Activated naive CD8-positive, alpha-beta T cell treated with anti-CD3 and anti-CD28 coated beads, Interleukin-2, amount 10 ng/mL, durations not matched to agents 7 days and 5 days (primary cell): Measurements from ENCODE around the gene MEGF11. TPM values are rescaled to one million over a fixed set of nuclear protein-coding genes. Genes with fewer than 3 reads are reported as not detected.

Experiments used
- ATAC-seq: fragments of 150-1000 bp; cut with Tn5 transposase; one replicate; pipeline ENCODE4 v1.10.0; 2021; ENCODE audit warnings: low read depth, moderate library complexity
- POLR2A ChIA-PET: fragments of 350-600 bp; sonication (Branson Sonifier 250); formaldehyde crosslinking; loops from one replicate; lab custom pipeline; 2021; ENCODE audit warnings: antibody characterized with exemption; lab: Charles Lee
- DNase-seq: peaks from one replicate; pipeline ENCODE4 v3.0.0; 2021
- H3K27ac Mint-ChIP-seq: one replicate; pipeline ENCODE4 v1.8.0; 2022; ENCODE audit warnings: mild to moderate bottlenecking, mixed read lengths
- H3K27me3 Mint-ChIP-seq: one replicate; pipeline ENCODE4 v1.8.0; 2022; ENCODE audit warnings: mild to moderate bottlenecking, moderate library complexity, mixed read lengths
- H3K36me3 Mint-ChIP-seq: one replicate; pipeline ENCODE4 v1.8.0; 2021; ENCODE audit warnings: mild to moderate bottlenecking, mixed read lengths
- H3K4me1 Mint-ChIP-seq: one replicate; pipeline ENCODE4 v1.8.0; 2021; ENCODE audit warnings: mixed read lengths
- H3K4me3 Mint-ChIP-seq: one replicate; pipeline ENCODE4 v1.8.0; 2022; ENCODE audit warnings: mild to moderate bottlenecking, moderate library complexity, mixed read lengths
- H3K9me3 Mint-ChIP-seq: one replicate; pipeline ENCODE4 v1.8.0; 2021; ENCODE audit warnings: mixed read lengths
- total RNA-seq, 2 experiments: library from RNA; stranded (reverse); gene quantifications; one replicate each; pipeline ENCODE4 v1.2.3, GENCODE V29; 2021

Gene MEGF11
- total RNA-seq, 2 experiments from 2014 or later, result not detected

DNA sequence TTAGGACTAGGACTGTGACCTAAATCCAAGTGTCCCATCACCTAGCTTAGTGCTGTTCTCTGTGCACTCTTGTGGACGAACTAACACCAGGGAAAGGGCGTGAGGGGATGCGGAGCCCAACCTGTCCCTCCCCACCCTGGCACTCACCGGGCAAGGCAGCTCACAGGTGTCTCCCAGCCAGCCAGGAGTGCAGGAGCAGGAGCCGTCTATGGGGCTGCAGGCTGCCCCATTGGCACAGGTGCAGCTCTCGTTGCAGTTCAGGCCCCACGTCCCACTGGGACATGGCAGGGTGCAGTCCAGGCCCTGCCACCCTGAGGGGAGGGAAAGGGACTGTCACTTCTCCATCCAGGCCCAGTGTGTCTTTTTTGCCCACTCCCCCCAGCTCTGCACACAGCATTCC, 324.0 kb downstream of the MEGF11 start:
- no peak for ATAC-seq
- H3K9me3 Mint-ChIP-seq, result no peaks in the 10 kb centered on the region
- no peaks in the 10 kb centered on the region for H3K4me1 Mint-ChIP-seq
- H3K36me3 Mint-ChIP-seq, result no peaks in the 10 kb centered on the region
- no peak overlapping the region for H3K4me3 Mint-ChIP-seq
- no peak overlapping the region for H3K27ac Mint-ChIP-seq
- POLR2A ChIA-PET, result no interaction called here
- H3K27me3 Mint-ChIP-seq, result peaks cover 3% of the 10 kb centered on the region
- DNase-seq, result no peak

DNA sequence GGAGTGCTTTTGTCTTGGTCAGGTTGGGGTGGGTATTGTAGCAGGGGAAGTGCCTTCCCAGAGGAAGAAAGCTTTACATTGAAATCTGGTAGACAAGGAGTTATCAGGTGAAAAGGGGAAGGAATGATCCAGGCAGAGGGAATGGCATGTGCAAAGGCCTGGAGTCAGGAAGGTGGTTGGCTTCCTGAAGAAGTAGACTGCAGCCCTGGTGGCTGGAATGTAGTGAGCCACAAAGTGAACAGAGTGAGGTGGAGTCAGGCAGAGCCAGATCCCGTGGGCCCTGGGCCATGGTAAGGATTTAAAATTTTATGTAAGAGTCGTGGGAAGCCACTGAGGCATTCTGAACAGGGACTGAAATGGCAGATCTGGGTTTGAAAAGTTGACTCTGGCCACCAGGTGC, 326.0 kb downstream of the MEGF11 start:
- Mint-ChIP-seq H3K36me3 (no peaks in the 10 kb centered on the region), H3K9me3 (no peaks in the 10 kb centered on the region), H3K27ac (no peak overlapping the region), H3K4me3 (no peak overlapping the region), H3K4me1 (no peaks in the 10 kb centered on the region), H3K27me3 (peaks cover 2% of the 10 kb centered on the region)
- DNase-seq, result no peak
- no peak for ATAC-seq
- POLR2A ChIA-PET, result no interaction called here

DNA sequence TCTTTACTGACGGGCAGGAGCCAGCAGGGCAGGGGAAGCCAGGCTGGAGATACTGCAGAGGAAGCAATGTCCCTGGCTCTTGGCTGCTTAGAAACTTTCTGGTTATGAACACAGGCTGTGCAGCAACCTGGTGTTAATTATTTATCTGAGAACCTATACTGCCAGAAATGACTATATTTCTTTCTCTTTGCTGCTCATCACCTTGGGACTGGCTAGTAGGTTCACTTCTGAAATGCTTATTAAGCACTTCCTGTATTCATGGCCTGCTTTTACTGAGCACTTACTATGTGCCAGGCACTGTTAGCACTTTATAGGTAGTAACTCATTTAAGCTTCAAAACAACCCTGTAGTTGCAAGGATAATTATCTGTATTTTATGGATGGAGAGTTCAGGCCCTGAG, 326.7 kb downstream of the MEGF11 start:
- no peak overlapping the region for H3K27ac Mint-ChIP-seq
- DNase-seq, result no peak
- no peaks in the 10 kb centered on the region for H3K36me3 Mint-ChIP-seq
- no peak for ATAC-seq
- no peaks in the 10 kb centered on the region for H3K9me3 Mint-ChIP-seq
- POLR2A ChIA-PET, result no interaction called here
- no peaks in the 10 kb centered on the region for H3K4me1 Mint-ChIP-seq
- no peaks in the 10 kb centered on the region for H3K27me3 Mint-ChIP-seq
- no peak overlapping the region for H3K4me3 Mint-ChIP-seq

DNA sequence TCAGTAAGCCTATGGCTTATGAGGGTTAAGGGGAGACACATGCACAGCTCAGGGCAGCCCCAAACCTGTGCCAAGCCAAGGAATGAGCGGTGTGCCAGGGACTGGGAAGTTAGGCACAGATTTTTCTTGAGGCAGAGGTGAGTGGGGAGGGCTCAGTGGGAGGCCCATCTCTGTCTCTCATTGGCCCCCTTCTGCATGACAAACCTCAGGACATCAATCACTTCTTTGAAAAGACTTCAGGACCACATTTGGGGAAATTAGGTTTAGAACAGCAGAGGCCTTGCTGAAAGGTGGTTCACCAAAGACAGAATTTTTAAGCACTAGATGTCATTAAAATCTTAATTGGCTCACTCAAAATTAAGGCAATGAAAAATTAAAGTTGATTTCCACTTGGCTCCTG, 327.1 kb downstream of the MEGF11 start:
- Mint-ChIP-seq H3K27ac (no peak overlapping the region), H3K36me3 (no peaks in the 10 kb centered on the region), H3K4me1 (no peaks in the 10 kb centered on the region), H3K27me3 (no peaks in the 10 kb centered on the region), H3K9me3 (no peaks in the 10 kb centered on the region), H3K4me3 (no peak overlapping the region)
- ATAC-seq (no peak), DNase-seq (no peak)
- POLR2A ChIA-PET, result no interaction called here

DNA sequence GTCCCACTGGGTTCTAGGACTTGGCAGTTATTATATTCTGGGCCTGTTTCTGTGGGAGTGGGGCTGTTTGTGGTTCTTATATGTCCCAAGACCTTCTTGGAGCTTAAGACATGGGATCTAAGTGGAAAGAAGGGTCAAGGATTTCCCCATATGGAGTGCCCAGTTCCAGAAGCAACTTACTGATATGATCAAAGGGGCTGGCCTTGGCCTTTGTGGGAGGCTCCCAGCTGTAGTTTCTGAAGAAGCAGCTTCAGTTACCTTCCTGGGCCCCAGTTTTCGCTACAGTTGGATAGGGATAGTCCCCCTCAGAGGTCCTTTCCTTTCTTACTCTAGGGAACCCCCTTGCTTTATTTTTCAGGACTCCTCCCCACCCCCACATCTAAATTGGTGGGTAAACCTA, 328.2 kb downstream of the MEGF11 start:
- DNase-seq, result no peak

DNA sequence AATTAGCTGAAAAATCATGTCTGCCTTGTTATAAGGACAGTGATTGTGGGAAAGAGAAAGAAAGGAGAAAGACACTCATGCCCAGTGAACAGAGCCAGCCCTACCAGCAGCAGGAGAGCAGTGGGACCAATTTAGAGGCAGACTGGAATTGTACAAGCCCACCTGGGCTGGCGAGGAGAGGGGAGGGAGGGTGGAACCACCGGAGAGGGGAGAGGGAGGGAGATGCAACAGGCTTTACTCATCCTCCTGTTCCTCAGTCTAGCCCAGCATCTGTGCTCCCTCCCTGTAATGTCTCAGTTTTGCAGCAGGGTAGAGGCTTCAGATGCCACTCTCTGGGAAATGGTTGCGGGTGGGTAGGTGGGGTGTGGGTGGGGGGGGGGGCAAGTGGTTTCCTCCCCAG, 329.5 kb downstream of the MEGF11 start:
- Mint-ChIP-seq H3K4me3 (no peak overlapping the region), H3K4me1 (no peaks in the 10 kb centered on the region), H3K36me3 (no peaks in the 10 kb centered on the region), H3K9me3 (no peaks in the 10 kb centered on the region), H3K27ac (no peak overlapping the region), H3K27me3 (no peaks in the 10 kb centered on the region)
- ATAC-seq, result no peak
- no peak for DNase-seq
- POLR2A ChIA-PET, result no interaction called here

More for the DNA sequence above, 328.2 kb downstream of the MEGF11 start:
- POLR2A ChIA-PET, result no interaction called here
- Mint-ChIP-seq H3K4me1 (no peaks in the 10 kb centered on the region), H3K27me3 (no peaks in the 10 kb centered on the region), H3K9me3 (no peaks in the 10 kb centered on the region), H3K27ac (no peak overlapping the region), H3K4me3 (no peak overlapping the region), H3K36me3 (no peaks in the 10 kb centered on the region)
- no peak for ATAC-seq

DNA sequence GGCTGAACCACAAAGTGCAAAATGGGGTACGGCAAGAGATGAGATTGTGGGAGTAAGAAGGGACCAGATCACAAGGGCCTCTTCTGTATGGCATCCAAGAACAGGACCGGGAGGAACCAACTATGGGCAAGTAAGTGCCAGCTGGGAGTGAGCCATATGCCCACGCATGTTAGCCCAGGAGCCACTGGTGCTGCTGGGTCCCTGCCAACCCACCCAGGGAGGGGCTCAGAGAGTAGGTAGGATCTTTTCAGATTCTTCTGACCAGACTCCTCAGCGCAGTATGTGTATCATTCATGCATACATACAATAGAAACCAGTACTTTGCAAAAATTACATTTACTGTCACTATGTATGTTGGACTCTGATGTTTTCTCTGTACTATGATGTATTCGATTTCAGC, 330.3 kb downstream of the MEGF11 start:
- DNase-seq (no peak), ATAC-seq (no peak)
- no peak overlapping the region for H3K27ac Mint-ChIP-seq
- H3K36me3 Mint-ChIP-seq, result no peaks in the 10 kb centered on the region
- H3K27me3 Mint-ChIP-seq, result no peaks in the 10 kb centered on the region
- H3K9me3 Mint-ChIP-seq, result no peaks in the 10 kb centered on the region
- H3K4me3 Mint-ChIP-seq, result no peak overlapping the region
- POLR2A ChIA-PET, result no interaction called here
- H3K4me1 Mint-ChIP-seq, result peaks cover 2% of the 10 kb centered on the region

DNA sequence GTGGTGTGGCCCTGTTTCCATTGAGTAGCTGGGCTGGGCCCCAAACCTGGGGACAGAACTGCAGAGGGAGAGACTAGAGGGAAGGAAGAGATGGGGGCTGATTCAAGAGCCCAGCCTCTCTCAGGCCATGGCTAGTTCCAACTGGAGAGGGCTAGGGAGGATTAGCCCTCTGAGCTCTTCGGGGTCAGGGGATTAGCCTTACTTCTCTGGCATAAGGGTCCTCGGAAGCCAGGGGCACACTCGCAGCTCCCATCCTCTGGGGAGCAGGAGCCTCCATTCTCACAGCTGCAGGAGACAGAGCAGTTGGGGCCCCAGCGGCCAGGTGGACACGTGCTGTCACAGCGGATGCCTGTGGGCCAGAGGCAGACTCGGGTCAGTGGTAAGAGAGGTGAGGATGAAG, 330.9 kb downstream of the MEGF11 start:
- peaks cover 2% of the 10 kb centered on the region for H3K4me1 Mint-ChIP-seq
- no peak overlapping the region for H3K27ac Mint-ChIP-seq
- DNase-seq, result no peak
- H3K36me3 Mint-ChIP-seq, result no peaks in the 10 kb centered on the region
- H3K9me3 Mint-ChIP-seq, result no peaks in the 10 kb centered on the region
- no peak for ATAC-seq
- POLR2A ChIA-PET, result interaction anchor here (0.6 kb wide), 2 partner anchors 47 to 54 kb away, joined by 3 to 7 read pairs; no protein-coding TSS in a partner anchor
- H3K27me3 Mint-ChIP-seq, result no peaks in the 10 kb centered on the region
- H3K4me3 Mint-ChIP-seq, result no peak overlapping the region

DNA sequence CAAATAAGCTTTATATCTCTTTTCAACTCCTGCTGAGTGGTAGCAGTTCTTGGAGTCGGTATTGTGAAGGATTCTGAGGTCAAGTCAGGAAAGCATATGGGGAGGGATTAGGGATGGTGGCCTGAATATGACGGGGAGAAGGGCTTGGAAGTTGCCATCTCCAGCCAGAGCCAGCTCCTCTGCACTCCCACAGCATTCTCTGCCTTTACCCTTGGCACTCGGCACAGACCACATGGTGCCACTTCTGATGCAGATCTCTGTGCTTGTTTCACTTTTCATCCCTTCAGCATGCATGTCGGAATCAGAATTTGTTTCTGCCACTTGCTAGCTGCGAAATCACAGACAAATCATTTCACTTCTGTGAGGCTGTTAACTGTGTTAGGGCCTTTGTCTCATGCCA, 331.8 kb downstream of the MEGF11 start:
- peaks cover 7% of the 10 kb centered on the region for H3K4me1 Mint-ChIP-seq
- POLR2A ChIA-PET, result interaction anchor here (0.6 kb wide), 1 partner anchor 55 kb away, joined by 7 read pairs; no protein-coding TSS in a partner anchor

DNA sequence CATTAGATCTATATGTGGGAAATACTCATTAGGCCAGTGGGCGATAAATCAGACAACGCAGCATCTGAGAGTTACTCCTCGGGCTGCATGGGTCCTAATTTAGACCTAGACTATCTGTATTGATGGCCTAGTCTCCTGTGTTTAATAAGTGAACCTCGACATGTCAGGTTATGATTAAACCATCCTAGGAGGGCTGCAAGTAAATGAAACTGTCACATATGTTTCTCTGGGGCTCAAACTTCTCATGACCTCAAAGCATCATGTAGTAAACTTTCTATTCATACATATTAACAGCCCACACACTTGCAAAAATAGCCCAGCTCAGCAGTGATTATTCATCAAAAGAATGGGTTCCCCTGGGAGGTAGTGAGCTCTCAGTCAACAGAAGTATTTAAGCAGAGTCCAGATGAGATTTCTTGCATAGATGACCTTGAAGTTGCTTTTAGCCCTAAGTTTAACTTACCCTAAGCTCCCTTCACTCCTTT, 332.7 kb downstream of the MEGF11 start:
- POLR2A ChIA-PET, result no interaction called here
- ATAC-seq (no peak), DNase-seq (no peak)
- no peaks in the 10 kb centered on the region for H3K36me3 Mint-ChIP-seq
- no peak overlapping the region for H3K4me3 Mint-ChIP-seq
- H3K4me1 Mint-ChIP-seq, result peaks cover 9% of the 10 kb centered on the region
- H3K9me3 Mint-ChIP-seq, result no peaks in the 10 kb centered on the region
- H3K27ac Mint-ChIP-seq, result no peak overlapping the region
- no peaks in the 10 kb centered on the region for H3K27me3 Mint-ChIP-seq

More for the DNA sequence above, 331.8 kb downstream of the MEGF11 start:
- no peaks in the 10 kb centered on the region for H3K9me3 Mint-ChIP-seq
- no peak for ATAC-seq
- H3K4me3 Mint-ChIP-seq, result no peak overlapping the region
- no peaks in the 10 kb centered on the region for H3K27me3 Mint-ChIP-seq
- no peak overlapping the region for H3K27ac Mint-ChIP-seq
- H3K36me3 Mint-ChIP-seq, result no peaks in the 10 kb centered on the region
- no peak for DNase-seq

DNA sequence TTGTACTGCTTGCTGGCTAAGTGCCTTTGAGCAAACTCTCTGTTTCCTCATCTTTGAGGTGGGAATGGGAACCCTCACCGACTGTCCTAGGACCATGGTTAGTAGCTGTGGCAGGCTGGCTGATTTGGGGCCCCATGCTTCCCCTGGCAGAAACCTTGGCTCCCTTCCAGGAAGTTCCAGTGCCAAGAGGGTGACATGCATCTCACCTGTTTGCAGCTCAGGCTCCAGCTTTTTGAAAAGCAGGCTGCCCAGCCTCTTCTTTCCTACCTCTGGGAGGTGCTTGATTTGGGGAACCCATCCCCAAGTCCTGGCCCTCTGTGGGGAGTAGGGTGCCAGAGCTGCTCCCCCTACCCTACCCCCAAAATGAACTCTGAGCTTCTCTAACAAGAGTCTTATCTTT, 333.4 kb downstream of the MEGF11 start:
- Mint-ChIP-seq H3K27ac (no peak overlapping the region), H3K36me3 (no peaks in the 10 kb centered on the region)
- DNase-seq, result no peak

DNA sequence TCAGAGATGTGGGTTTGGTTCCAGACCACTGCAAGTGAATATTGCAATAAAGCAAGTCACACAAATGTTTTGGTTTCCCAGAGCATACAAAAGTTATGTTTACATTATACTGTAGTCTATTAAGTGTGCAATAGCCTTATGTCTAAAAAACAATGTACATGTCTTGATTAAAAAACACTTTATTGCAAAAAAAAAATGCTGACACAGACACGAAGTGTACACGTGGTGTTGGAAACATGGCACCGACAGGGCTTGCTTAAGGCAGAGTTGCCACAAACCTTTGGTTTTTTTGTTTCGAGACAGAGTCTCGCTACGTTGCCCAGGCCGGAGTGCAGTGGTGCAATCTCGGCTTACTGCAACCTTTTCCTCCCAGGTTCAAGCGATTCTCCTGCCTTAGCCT, 334.2 kb downstream of the MEGF11 start:
- Mint-ChIP-seq H3K4me3 (no peak overlapping the region), H3K9me3 (no peaks in the 10 kb centered on the region), H3K27ac (no peak overlapping the region), H3K4me1 (peaks cover 9% of the 10 kb centered on the region), H3K27me3 (no peaks in the 10 kb centered on the region), H3K36me3 (no peaks in the 10 kb centered on the region)
- ATAC-seq (no peak), DNase-seq (no peak)
- POLR2A ChIA-PET, result no interaction called here

More for the DNA sequence above, 333.4 kb downstream of the MEGF11 start:
- H3K4me1 Mint-ChIP-seq, result peaks cover 9% of the 10 kb centered on the region
- no peaks in the 10 kb centered on the region for H3K9me3 Mint-ChIP-seq
- no peaks in the 10 kb centered on the region for H3K27me3 Mint-ChIP-seq
- POLR2A ChIA-PET, result no interaction called here
- no peak overlapping the region for H3K4me3 Mint-ChIP-seq
- ATAC-seq, result no peak

DNA sequence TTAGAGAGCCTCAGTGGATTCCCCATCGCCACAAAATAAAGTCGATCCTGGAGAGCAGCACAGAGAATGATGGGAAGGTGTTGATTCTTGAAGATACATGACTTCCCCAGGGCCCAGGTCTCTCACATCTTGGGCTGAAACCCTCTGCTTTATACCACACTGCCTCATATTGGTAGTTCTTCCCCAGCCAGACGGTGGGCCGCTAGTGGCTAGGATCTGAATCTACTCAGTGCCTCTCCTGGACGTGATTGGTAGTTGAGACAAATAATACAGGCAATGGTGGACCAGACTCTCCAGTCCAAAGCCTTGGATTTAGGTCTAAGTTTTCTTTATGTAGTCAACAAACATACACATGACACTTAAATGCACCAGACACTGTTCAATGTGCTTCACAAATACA, 334.6 kb downstream of the MEGF11 start:
- Mint-ChIP-seq H3K4me1 (peaks cover 9% of the 10 kb centered on the region), H3K9me3 (no peaks in the 10 kb centered on the region), H3K27ac (no peak overlapping the region), H3K27me3 (no peaks in the 10 kb centered on the region), H3K36me3 (no peaks in the 10 kb centered on the region), H3K4me3 (no peak overlapping the region)
- ATAC-seq, result no peak
- POLR2A ChIA-PET, result no interaction called here
- no peak for DNase-seq

DNA sequence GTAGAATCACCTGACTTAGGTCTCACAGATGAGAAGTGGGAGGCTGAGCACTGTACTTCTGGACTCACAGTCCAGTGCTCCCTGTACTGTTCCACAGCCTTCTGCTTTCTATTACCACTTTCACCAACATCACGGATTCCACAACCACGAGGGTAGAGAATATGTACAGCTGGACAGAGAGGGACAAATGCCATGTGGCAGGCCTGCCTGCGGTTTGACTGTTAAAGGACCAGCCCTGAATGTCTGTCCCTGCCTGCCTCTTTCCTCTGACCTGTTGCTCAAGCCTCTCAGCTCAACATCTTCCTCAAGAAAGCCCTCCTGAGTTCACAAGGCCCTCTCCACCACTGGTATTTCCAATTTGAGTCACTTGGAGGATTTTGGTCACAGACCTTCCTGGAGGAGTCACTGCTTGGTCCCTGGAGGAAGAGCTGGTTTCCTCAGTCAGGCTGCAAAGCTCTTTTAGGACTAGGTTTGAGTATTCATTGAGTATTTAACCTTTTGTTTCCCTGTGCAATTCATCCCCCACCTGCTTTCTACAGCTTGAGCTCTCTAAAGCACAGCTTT, 335.1 kb downstream of the MEGF11 start:
- H3K36me3 Mint-ChIP-seq, result no peaks in the 10 kb centered on the region
- POLR2A ChIA-PET, result no interaction called here
- H3K27me3 Mint-ChIP-seq, result no peaks in the 10 kb centered on the region
- H3K4me1 Mint-ChIP-seq, result peaks cover 9% of the 10 kb centered on the region
- peak overlapping the region; percentile 42 for H3K27ac Mint-ChIP-seq
- H3K4me3 Mint-ChIP-seq, result no peak overlapping the region
- ATAC-seq, result no peak
- no peaks in the 10 kb centered on the region for H3K9me3 Mint-ChIP-seq
- DNase-seq, result no peak
